Dedifferentiated amniotic fluid mesenchymal stem cell (primary cell): ENCODE results near the gene TULP1.

Source experiments
- DNase-seq: peaks from one replicate; pipeline ENCODE4 v3.0.0-alpha.2; 2016; ENCODE audit errors: extremely low spot score

The TULP1 gene

GRCh38 chr6:35483893-35484645 lies 28.6 kb downstream of the TULP1 start:
- DNase-seq: no peak

- no peak for DNase-seq
Measured at GRCh38 chr6:35483490-35483889, 29.2 kb downstream of the TULP1 start.

GRCh38 chr6:35483062-35483461 lies 29.6 kb downstream of the TULP1 start:
- no peak for DNase-seq

GRCh38 chr6:35481226-35481625 lies 31.5 kb downstream of the TULP1 start:
- no peak for DNase-seq

- DNase-seq: no peak
Measured at GRCh38 chr6:35480176-35480575, 32.5 kb downstream of the TULP1 start.

GRCh38 chr6:35478259-35478658 lies 34.4 kb downstream of the TULP1 start:
- DNase-seq: no peak

GRCh38 chr6:35477551-35478179 lies 35.0 kb downstream of the TULP1 start:
- DNase-seq: no peak

GRCh38 chr6:35477028-35477427 lies 35.7 kb downstream of the TULP1 start:
- DNase-seq: no peak

DNA sequence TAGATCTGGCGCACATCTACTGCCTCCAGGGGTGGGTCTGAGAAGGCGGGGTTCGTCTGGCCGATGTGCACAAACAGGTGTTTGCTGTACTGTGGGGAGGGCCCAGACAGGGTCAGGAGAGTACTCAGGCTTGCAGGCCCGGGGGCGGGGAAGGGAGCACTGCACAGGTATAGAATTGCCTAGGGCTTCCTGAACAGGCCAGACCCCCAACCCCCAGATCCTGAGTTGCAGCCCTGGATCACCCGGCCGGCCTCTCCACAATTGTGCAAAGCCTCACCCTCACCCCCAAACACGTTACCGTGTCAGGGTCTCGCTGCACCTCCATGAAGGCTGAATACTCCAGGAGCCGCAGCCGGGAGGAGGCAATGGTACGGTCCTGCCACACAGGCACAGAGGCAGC lies 36.7 kb downstream of the TULP1 start:
- DNase-seq: no peak

GRCh38 chr6:35475573-35475972 lies 37.1 kb downstream of the TULP1 start:
- no peak for DNase-seq

- no peak for DNase-seq
Measured at GRCh38 chr6:35474942-35475570, 37.6 kb downstream of the TULP1 start.

- no peak for DNase-seq
Measured at GRCh38 chr6:35474131-35474941, 38.4 kb downstream of the TULP1 start.

DNA sequence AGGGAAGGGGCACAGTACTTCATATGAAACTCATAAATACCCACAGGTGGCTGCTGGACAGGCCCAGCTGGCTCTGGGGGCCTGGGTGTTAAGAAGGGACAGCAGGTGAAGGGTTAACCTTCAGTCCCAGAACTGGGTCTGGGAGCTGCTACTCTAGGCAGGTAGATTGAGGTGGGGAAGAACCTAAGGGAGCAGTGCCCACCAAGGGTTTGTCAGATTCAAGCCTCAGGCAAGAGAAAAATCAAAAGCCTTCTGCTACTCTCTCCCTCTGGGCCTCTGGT lies 38.9 kb downstream of the TULP1 start:
- no peak for DNase-seq

DNA sequence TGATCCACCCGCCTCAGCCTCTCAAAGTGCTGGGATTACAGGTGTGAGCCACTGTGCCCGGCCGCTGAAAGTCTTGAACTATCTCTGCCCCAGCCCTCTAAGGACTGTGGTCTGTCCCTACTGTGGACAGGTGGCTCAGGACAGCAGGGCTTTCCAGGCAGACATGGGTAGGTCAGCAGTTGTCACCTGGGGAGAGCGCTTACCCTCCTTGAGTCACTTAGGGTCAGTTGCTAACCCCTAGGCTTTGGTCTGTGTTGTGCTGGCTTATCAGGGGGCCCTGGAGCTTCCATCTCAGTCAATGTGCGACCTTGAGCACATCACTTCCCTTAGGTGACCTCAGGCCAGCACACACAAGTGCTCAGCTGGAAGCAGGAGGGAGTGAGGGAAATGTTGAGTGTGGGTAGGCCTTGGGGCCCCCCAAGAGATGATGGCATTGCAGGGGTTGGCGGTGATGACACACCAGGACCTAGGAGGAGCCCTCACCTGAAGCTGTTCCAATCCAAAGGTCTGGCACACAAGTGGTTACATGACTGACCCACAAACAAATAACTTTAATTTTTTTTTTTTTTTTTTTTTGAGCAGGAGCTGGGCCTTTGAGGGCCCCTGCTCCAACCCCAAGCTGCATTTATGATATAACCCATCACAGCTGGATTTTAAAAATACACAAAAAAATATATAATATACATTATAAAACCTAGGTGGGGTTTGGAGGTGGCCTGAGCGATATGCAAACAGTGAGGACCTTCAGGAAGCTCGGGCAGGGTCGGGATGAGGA lies 39.4 kb downstream of the TULP1 start:
- DNase-seq: no peak

DNA sequence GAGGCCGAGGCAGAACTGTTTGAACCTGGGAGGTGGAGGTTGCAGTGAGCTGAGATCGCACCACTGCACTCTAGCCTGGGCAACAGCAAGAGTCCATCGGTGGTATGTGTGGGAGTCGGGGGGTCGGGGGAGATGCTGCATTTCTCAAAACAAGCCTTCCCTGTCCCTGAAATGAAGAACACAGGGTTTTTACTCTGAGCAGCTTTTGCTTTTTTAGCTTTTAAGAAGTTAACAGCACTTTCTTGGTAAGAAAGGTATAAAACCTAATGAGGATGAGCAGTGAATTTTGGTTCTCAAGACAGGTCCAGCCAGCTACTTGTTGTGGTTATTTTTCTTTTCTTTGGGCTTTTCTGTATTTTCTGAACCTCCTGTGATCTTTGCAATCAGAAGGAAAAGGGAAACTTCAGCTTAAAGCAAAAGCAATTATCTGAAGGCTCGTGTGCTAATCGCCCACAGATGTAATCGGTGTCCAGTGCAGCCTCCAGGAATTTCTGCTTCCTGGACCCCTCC lies 40.8 kb downstream of the TULP1 start:
- DNase-seq: no peak

- DNase-seq: no peak
Measured at GRCh38 chr6:35470663-35471120, 42.0 kb downstream of the TULP1 start.

- no peak for DNase-seq
Measured at GRCh38 chr6:35469751-35470662, 42.7 kb downstream of the TULP1 start.

GRCh38 chr6:35468980-35469750 lies 43.5 kb downstream of the TULP1 start:
- no peak for DNase-seq

DNA sequence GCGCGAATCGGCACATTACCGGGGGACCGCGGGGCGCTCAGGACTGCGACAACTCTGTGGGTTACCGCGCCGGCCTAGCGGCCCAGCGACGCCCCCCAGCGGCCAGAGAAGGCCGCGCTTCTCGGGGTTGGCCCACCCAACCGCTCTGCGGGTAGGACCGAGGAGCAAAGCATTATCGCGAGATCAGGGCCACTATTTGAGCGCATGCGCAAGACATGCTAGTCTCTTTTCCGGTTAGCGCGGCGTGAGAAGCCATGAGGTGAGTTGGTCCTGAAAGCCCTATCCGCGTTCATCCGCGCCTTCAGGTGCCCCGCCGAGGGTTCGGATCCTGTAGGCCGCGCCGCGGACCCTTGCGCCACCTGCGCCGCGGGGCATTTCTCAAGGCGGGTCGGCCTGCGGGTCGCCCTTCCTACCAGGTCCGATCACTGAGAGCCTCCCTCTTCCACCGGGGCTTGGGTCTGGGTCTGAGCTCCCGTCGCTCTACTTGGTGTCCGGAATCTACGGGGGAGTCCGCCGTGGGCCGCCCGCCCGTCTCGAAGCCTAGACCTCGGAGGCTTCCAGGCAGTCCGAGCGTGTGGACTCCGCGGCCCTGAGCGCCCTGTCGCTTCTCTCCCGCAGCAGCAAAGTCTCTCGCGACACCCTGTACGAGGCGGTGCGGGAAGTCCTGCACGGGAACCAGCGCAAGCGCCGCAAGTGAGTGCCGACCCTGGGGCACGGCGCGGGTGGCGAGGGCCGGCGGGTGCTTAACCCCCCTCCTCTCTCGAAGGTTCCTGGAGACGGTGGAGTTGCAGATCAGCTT lies 44.3 kb downstream of the TULP1 start, which contains the start of gene RPL10A:
RPL10A (plus strand) TSS at position 221 of the 799 bp plus-strand sequence; CDS start at position 255, 34 bp downstream.
- DNase-seq: peak; percentile 97
